Stimulated activated CD4-positive, alpha-beta T cell treated with anti-CD3 and anti-CD28 coated beads, Interleukin-15, amount 100 ng/mL, for 24 hours (primary cell): ENCODE data around the gene ICAM4.

ENCODE experiments used
- DNase-seq: peaks from one replicate; pipeline ENCODE4 v3.0.0-alpha.2; 2020

The ICAM4 gene

GRCh38 chr19:10291554-10292205 is 4.9 kb downstream of the ICAM4 start:
- DNase-seq, result no peak

- peak; percentile 84 for DNase-seq
These were observed 5.5 kb downstream of the ICAM4 start for GRCh38 chr19:10292206-10292788.

GRCh38 chr19:10292789-10293636 is 6.3 kb downstream of the ICAM4 start:
- DNase-seq, result peak; percentile 29

- DNase-seq, result no peak
These were observed 7.0 kb downstream of the ICAM4 start for GRCh38 chr19:10293637-10294367.

DNA sequence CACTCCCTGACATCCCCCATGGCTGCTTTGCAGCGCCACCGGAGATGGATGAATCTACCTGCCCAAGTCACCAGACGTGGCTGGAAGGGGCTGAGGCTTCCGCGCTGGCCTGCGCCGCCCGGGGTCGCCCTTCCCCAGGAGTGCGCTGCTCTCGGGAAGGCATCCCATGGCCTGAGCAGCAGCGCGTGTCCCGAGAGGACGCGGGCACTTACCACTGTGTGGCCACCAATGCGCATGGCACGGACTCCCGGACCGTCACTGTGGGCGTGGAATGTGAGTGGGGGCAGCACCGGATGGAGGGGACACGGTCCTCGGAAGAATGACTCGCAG is 7.6 kb downstream of the ICAM4 start:
- peak; percentile 23 for DNase-seq

DNA sequence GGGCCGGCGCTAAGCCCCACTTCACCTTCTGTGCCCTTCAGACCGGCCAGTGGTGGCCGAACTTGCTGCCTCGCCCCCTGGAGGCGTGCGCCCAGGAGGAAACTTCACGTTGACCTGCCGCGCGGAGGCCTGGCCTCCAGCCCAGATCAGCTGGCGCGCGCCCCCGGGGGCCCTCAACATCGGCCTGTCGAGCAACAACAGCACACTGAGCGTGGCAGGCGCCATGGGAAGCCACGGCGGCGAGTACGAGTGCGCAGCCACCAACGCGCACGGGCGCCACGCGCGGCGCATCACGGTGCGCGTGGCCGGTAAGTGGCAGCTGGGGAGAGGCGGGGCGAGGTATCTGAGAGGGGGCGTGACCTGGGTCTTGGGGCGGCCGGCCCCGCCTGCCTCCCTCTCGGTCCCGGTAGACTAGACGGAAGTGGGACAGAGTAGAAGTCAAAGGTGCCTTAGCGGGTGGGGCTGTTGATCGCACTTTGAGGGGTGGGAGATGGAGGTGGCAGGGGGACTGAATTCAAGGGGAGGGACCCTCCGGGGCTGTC is 8.6 kb downstream of the ICAM4 start:
- DNase-seq, result peak; percentile 69

DNA sequence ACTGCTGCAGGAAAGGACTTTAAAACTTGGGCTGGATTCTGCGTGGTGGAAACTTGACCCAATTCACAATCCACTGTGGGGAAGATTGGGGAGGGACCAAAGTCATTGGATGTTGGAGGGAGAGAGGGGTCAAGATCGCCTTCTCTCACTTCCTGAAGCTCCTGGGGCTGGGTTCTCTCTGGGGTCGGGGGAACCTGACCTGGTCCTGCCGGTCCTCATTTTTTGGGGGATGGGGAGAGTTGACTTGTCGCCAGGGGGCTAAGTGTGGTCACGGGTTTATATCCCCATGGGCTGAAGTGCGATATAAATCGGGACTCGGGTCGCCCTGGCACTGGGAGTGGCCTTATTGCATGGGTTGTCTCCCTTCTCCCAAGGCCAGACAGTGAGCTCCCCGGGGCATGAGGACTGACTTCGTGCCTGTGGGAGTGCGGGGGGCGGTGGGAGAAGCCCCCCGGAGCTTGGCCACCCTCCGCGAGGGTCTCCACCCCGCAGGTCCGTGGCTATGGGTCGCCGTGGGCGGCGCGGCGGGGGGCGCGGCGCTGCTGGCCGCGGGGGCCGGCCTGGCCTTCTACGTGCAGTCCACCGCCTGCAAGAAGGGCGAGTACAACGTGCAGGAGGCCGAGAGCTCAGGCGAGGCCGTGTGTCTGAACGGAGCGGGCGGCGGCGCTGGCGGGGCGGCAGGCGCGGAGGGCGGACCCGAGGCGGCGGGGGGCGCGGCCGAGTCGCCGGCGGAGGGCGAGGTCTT is 9.3 kb downstream of the ICAM4 start:
- no peak for DNase-seq

DNA sequence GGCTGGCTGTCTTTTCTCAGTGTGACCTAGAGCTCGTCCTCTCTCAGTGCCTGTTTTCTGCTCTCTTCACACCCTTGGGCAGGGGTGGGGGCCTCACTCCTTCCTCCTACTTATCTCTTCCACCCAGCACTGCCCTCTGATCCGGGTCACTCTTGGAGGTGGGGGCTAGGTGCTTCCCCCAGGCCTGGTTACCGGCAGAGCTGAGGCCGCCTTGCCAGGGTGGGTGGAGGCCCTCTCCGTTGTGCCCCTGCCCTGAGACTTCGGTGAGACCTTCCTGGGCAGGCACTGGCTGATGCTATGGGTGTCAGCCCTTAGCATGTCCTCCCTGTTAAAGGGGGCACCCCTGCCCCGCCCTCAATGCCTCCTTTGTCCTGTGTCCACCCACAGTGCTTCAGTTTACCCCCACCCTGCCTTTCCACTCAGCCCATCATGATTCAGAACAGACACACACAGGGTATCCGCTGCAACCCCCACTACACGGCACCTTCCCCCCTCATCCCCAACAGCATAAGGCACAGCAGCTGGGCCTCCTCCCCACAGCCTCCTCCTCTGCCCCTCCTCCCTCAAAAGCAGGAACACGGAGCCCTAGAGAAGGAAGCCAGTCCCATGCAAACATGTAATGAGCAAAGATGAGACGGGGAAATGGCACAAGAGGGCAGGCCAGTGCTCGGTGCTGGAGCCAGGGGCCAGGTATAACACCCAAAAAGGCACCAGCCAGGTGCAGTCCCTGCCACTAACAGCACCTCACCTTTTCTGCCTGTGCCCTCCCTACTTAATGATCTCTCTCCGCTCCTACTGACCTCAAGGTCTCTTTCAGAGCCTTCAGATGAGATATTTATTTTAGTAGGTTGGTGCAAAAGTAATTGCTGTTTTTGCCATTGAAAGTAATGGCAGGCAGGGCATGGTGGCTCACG is 13.0 kb downstream of the ICAM4 start:
- DNase-seq, result no peak

DNA sequence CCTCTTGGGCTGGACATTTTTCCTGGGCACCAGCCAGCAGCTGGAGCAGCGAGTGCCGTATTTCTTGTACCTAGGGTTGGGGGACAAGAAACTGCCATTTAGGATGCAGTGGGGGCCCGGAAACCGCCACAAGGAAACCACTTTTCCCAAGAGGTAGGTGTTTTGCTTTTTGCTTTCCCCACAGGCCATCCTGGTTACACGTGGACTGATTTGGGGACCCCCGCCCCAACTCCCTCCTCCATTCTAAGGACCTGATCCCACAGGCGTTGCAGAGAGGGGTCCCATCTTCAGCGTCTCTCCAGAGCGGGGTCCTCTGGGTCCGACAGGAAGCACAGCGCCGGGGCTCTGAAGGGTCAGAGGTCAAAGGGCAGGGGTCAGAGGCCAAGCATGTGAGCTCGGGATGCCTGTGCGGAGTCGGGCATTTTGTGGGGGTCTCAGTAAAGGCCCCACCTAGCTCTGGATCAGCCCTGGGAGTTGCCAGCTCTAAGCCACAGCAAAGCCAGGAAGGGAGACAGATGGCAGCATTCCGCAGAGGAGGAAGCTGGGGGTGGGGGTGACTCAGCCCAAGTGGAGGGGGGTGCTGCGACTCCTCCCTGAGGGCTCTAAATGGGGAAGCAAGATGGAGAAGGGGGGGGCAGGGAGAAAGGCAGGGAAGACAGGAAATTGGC is 18.5 kb downstream of the ICAM4 start:
- no peak for DNase-seq

- no peak for DNase-seq
These were observed 19.6 kb downstream of the ICAM4 start for GRCh38 chr19:10306327-10306726.

GRCh38 chr19:10309423-10309822 is 22.7 kb downstream of the ICAM4 start, which contains the start of gene ZGLP1:
Gene ZGLP1, minus strand, starts transcription at chr19:10309815.
- no peak for DNase-seq

DNA sequence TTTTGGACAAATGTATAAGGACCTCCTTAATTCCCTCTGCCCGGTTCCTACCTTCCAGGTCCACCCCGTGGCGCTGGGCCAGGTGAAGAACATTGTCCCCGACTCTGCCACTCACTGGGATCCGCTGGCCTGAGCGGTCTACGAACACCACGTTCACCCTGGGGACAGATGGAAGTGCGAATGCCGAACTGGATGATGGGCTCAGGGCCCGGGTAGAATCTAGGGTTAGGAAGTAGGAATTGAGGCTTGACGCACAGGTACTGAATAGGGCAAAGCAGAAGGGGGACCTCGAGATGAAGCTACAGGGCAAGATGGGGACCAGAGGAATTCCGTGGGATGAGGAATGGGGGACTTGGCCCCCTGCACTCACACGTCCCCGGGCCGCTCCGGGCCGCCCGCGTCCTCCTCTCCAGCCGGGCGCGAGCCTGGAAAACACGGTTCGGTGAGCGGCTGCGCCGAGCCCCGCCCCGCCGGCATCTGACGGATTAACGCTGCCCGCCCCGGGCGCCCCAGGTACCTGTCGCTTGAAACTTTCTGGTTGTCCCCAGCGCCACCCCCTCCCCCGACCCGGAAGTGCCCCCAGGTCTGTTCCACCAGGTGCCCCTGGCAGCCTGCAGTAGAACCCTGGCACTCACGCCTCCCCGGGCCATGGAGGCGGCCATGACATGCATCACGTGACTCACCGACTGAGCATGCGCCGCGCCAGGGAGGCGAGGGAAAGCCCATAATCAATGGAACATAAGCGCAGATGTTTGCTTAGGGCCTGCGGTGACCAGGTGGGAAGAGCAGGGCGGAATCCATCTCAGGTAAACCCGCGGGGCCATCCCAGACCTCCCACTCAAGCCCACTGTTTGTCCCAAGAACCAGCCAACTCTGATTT is 28.8 kb downstream of the ICAM4 start, which contains the start of gene FDX2:
Gene FDX2 (minus strand): TSS at position 681 of the 880 bp plus-strand sequence. CDS start 19 bp downstream, at position 662.
- DNase-seq, result peak; percentile 95

- no peak for DNase-seq
These were observed 29.7 kb downstream of the ICAM4 start for GRCh38 chr19:10316229-10317044.

GRCh38 chr19:10317045-10317856 is 30.5 kb downstream of the ICAM4 start:
- no peak for DNase-seq

DNA sequence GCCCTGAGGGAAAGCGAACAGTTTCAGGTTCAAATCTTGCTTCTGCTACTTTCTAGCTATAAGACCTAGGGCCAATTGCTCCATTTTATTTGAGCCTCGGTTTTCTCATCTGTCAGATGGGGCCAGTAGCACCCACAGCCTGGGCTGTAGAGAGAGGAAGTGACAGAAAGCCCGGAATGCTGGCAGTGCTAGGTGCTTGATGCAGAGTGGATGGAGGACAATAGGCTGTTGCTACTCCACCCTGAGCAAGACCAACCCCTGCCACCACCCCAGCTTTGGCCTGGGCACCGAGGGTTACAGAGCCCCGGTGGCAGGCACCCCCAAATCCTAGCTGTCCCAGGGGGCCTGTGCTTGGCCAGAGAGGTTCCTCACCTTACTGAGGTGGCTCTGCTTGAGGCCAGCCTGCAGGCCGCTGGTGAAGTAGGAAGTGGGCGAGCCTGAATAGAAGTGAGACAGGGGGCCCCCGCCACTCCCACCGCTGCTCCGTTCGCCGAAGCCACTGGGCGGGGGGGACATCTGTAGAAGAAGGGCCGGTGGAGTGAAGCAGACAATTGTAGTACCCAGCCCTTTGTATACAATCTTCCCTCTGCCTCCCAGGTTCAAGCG is 31.2 kb downstream of the ICAM4 start:
- no peak for DNase-seq

DNA sequence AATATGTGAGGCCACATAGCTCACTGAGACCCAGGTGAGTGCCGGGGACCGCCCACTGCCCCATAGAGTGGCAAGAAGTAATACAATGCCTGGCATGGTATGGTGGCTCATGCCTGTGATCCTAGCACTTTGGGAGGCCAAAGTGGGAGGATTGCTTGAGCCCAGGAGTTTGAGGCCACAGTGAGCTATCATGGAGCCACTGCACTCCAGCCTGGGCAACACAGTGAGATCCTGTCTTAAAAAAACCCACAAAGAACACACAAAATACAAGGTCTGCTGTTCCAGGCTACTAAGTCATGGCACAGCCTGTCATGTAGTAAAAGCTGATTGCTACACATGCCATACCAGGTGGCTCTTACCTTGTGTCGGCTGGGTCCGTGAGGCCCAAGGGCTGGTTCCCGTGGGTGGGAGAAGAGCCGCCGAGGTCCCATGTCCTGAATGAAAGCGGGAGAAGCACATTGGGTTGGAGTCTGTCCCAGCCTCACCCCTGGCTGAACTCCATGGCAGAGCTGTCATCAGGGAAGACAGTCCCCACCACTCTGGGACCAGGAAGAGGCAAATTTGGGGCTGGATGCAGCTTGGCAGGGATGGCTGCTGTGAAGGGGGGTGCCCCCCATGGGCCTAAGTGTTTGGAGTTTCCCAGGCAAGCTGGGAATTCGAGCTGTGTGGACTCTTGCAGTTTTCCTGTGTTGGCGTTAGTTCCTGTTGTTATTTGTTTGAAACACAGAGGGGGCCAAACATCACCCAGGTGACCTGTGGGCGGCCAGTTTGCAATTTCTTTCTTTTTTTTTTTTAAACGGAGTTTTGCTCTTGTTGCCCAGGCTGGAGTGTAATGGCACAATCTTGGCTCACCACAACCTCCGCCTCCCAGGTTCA is 32.3 kb downstream of the ICAM4 start:
- DNase-seq, result no peak
